K562 (cell line): Measurements from ENCODE around the gene CNKSR1. TPM values are rescaled to one million over a fixed set of nuclear protein-coding genes. Genes with fewer than 3 reads are reported as not detected.

ENCODE experiments used
- CBFA2T3 ChIP-seq: fragments of 450-650 bp; IDR thresholded peaks from 2 replicates; pipeline ENCODE4 v1.6.1; 2017
- FOSL1 ChIP-seq: fragments of 200-800 bp; sonication (Bioruptor generic); conservative IDR thresholded peaks from 2 replicates; pipeline ENCODE4 v1.6.1; 2016; ENCODE audit warnings: missing genetic modification characterization, missing compliant biosample characterization
- KHSRP ChIP-seq: fragments of 450-650 bp; IDR thresholded peaks from 2 replicates; pipeline ENCODE4 v1.6.1; 2017
- PHF21A ChIP-seq: fragments of 450-650 bp; IDR thresholded peaks from 2 replicates; pipeline ENCODE4 v1.6.1; 2017; ENCODE audit warnings: low read depth, borderline replicate concordance
- SMARCC2 ChIP-seq: fragments of 450-650 bp; IDR thresholded peaks from 2 replicates; pipeline ENCODE4 v1.6.1; 2017; ENCODE audit warnings: antibody characterized with exemption, moderate library complexity, mild to moderate bottlenecking, low read depth
- XRCC3 ChIP-seq: fragments of 450-650 bp; IDR thresholded peaks from 2 replicates; pipeline ENCODE4 v1.6.1; 2017; ENCODE audit warnings: mild to moderate bottlenecking, moderate library complexity
- ZNF12 ChIP-seq: sonication (generic); formaldehyde crosslinking; IDR thresholded peaks from 2 replicates; pipeline ENCODE4 v1.4.0; 2020; ENCODE audit warnings: mild to moderate bottlenecking, missing genetic modification reagents
- ZZZ3 ChIP-seq: fragments of 450-650 bp; IDR thresholded peaks from 2 replicates; pipeline ENCODE4 v1.6.1; 2016; ENCODE audit warnings: antibody characterized with exemption, mild to moderate bottlenecking, moderate library complexity
- polyA plus RNA-seq, 8 experiments: library from polyadenylated mRNA; depleted of rRNA in 4 of 8; stranded (reverse) in 5 of 8; unstranded in 3 of 8; fragments of >200 nt; fragmentation: Nextera tagmentation in 2 of 8; fragmentation: Illumina TruSeq in 1 of 8; extraction: Ambion mirVana in 2 of 8; extraction: Trizol in 1 of 8; gene quantifications; 2 replicates each; pipeline versions ENCODE4 v1.2.1 to v1.2.3, GENCODE V29; 2011 to 2014; ENCODE audit warnings: inconsistent platforms in 1 of 8, missing spikeins in 1 of 8
- total RNA-seq, 7 experiments: library from RNA; depleted of rRNA in 6 of 7; stranded (reverse); fragments of >200 nt in 6 of 7; fragmentation: Illumina TruSeq in 2 of 7; extraction: Trizol in 2 of 7; gene quantifications; 2 replicates each; pipeline versions ENCODE4 v1.2.1 to v1.2.3, GENCODE V29; 2011 to 2021; ENCODE audit warnings: low replicate concordance in 1 of 7
- TF ChIP-seq, protein P1 (sequence below): fragments of 450-650 bp; IDR thresholded peaks from 2 replicates; pipeline ENCODE4 v1.6.1; 2016; ENCODE audit warnings: mild to moderate bottlenecking, moderate library complexity
- TF ChIP-seq, protein P2 (sequence below): fragments of 250-450 bp; sonication (Bioruptor Pico); IDR thresholded peaks from 2 replicates; pipeline ENCODE4 v1.5.1; 2021; ENCODE audit warnings: mild to moderate bottlenecking
- TF ChIP-seq, protein P3 (sequence below): IDR thresholded peaks from 2 replicates; pipeline ENCODE4 v1.6.1; 2011; ENCODE audit not compliant: insufficient read length; ENCODE audit errors: extremely low read depth
- TF ChIP-seq, protein P4 (sequence below): fragments of 250-450 bp; sonication (Bioruptor Pico); IDR thresholded peaks from 2 replicates; pipeline ENCODE4 v1.9.0; 2021; ENCODE audit warnings: mild to moderate bottlenecking
- TF ChIP-seq, protein P5 (sequence below): fragments of 450-650 bp; IDR thresholded peaks from one replicate; pipeline ENCODE4 v1.6.1; 2018; ENCODE audit warnings: mild to moderate bottlenecking, moderate library complexity; ENCODE audit not compliant: partially characterized antibody

The CNKSR1 gene
- total and polyA plus RNA-seq, 9 of the 15 experiments (the other 6 are each of a cell fraction or from before 2014, with no cell fraction given) = 0.03 to 2.8 (median 1.1) TPM

DNA sequence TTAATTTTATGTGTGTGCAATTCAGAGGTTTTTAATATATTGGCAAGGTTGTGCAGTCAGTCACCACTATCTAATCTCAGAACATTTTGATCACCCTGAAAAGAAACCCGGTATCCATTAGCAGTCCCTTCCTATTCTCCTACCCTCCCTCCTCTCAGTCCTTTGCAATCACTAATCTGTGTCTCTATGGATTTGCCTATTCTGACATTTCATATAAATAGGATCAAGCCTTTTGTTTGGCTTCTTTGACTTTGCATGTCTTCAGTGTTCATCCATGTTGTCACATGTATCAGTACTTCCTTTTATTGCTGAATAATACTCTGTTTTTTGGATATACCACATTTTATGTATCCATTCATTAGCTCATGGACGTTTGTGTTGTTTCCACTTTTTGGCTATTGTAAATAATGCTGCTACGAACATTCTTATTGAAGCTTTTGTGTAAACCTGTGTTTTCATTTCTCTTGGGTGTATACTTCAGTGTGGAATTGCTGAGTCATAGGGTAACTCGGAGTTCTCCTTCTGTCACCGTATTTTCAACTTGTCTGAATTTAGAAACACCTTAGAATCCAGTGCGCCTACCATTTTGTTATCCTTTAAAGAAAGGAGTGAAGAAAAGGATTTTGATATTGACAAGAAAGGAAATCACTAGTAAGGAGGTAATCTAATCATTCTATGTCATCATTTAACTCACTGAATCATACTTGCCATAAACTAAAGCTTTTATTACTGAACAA, 60.1 kb downstream of the CNKSR1 start (continued):
- TF ChIP-seq, protein P1, sequence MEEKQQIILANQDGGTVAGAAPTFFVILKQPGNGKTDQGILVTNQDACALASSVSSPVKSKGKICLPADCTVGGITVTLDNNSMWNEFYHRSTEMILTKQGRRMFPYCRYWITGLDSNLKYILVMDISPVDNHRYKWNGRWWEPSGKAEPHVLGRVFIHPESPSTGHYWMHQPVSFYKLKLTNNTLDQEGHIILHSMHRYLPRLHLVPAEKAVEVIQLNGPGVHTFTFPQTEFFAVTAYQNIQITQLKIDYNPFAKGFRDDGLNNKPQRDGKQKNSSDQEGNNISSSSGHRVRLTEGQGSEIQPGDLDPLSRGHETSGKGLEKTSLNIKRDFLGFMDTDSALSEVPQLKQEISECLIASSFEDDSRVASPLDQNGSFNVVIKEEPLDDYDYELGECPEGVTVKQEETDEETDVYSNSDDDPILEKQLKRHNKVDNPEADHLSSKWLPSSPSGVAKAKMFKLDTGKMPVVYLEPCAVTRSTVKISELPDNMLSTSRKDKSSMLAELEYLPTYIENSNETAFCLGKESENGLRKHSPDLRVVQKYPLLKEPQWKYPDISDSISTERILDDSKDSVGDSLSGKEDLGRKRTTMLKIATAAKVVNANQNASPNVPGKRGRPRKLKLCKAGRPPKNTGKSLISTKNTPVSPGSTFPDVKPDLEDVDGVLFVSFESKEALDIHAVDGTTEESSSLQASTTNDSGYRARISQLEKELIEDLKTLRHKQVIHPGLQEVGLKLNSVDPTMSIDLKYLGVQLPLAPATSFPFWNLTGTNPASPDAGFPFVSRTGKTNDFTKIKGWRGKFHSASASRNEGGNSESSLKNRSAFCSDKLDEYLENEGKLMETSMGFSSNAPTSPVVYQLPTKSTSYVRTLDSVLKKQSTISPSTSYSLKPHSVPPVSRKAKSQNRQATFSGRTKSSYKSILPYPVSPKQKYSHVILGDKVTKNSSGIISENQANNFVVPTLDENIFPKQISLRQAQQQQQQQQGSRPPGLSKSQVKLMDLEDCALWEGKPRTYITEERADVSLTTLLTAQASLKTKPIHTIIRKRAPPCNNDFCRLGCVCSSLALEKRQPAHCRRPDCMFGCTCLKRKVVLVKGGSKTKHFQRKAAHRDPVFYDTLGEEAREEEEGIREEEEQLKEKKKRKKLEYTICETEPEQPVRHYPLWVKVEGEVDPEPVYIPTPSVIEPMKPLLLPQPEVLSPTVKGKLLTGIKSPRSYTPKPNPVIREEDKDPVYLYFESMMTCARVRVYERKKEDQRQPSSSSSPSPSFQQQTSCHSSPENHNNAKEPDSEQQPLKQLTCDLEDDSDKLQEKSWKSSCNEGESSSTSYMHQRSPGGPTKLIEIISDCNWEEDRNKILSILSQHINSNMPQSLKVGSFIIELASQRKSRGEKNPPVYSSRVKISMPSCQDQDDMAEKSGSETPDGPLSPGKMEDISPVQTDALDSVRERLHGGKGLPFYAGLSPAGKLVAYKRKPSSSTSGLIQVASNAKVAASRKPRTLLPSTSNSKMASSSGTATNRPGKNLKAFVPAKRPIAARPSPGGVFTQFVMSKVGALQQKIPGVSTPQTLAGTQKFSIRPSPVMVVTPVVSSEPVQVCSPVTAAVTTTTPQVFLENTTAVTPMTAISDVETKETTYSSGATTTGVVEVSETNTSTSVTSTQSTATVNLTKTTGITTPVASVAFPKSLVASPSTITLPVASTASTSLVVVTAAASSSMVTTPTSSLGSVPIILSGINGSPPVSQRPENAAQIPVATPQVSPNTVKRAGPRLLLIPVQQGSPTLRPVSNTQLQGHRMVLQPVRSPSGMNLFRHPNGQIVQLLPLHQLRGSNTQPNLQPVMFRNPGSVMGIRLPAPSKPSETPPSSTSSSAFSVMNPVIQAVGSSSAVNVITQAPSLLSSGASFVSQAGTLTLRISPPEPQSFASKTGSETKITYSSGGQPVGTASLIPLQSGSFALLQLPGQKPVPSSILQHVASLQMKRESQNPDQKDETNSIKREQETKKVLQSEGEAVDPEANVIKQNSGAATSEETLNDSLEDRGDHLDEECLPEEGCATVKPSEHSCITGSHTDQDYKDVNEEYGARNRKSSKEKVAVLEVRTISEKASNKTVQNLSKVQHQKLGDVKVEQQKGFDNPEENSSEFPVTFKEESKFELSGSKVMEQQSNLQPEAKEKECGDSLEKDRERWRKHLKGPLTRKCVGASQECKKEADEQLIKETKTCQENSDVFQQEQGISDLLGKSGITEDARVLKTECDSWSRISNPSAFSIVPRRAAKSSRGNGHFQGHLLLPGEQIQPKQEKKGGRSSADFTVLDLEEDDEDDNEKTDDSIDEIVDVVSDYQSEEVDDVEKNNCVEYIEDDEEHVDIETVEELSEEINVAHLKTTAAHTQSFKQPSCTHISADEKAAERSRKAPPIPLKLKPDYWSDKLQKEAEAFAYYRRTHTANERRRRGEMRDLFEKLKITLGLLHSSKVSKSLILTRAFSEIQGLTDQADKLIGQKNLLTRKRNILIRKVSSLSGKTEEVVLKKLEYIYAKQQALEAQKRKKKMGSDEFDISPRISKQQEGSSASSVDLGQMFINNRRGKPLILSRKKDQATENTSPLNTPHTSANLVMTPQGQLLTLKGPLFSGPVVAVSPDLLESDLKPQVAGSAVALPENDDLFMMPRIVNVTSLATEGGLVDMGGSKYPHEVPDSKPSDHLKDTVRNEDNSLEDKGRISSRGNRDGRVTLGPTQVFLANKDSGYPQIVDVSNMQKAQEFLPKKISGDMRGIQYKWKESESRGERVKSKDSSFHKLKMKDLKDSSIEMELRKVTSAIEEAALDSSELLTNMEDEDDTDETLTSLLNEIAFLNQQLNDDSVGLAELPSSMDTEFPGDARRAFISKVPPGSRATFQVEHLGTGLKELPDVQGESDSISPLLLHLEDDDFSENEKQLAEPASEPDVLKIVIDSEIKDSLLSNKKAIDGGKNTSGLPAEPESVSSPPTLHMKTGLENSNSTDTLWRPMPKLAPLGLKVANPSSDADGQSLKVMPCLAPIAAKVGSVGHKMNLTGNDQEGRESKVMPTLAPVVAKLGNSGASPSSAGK = no peak; the same call in 1 of the 2 replicates
- TF ChIP-seq, protein P2, sequence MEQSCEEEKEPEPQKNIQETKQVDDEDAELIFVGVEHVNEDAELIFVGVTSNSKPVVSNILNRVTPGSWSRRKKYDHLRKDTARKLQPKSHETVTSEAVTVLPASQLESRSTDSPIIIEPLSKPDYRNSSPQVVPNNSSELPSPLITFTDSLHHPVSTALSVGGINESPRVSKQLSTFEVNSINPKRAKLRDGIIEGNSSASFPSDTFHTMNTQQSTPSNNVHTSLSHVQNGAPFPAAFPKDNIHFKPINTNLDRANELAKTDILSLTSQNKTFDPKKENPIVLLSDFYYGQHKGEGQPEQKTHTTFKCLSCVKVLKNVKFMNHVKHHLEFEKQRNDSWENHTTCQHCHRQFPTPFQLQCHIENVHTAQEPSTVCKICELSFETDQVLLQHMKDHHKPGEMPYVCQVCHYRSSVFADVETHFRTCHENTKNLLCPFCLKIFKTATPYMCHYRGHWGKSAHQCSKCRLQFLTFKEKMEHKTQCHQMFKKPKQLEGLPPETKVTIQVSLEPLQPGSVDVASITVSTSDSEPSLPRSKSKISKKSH (CRISPR knock-in tag) = no peak
- TF ChIP-seq, protein P3, sequence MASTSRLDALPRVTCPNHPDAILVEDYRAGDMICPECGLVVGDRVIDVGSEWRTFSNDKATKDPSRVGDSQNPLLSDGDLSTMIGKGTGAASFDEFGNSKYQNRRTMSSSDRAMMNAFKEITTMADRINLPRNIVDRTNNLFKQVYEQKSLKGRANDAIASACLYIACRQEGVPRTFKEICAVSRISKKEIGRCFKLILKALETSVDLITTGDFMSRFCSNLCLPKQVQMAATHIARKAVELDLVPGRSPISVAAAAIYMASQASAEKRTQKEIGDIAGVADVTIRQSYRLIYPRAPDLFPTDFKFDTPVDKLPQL = no peak
- TF ChIP-seq PHF21A (no peak), KHSRP (no peak), SMARCC2 (peak; percentile 97), XRCC3 (no peak), CBFA2T3 (peak; percentile 25; the same call in 1 of the 2 replicates), FOSL1 (peak; percentile 84), ZNF12 (CRISPR knock-in tag) (no peak), ZZZ3 (no peak)
- TF ChIP-seq, protein P4, sequence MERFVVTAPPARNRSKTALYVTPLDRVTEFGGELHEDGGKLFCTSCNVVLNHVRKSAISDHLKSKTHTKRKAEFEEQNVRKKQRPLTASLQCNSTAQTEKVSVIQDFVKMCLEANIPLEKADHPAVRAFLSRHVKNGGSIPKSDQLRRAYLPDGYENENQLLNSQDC (CRISPR knock-in tag) = no peak
- TF ChIP-seq, protein P5, sequence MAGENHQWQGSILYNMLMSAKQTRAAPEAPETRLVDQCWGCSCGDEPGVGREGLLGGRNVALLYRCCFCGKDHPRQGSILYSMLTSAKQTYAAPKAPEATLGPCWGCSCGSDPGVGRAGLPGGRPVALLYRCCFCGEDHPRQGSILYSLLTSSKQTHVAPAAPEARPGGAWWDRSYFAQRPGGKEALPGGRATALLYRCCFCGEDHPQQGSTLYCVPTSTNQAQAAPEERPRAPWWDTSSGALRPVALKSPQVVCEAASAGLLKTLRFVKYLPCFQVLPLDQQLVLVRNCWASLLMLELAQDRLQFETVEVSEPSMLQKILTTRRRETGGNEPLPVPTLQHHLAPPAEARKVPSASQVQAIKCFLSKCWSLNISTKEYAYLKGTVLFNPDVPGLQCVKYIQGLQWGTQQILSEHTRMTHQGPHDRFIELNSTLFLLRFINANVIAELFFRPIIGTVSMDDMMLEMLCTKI = no peak
